Parathyroid adenoma (tissue), 2 donors: ENCODE data around the gene PTGES.

Source experiments
- H2AFZ ChIP-seq: fragments of 300-600 bp; sonication (generic); one replicate; pipeline ENCODE4 v1.7.0; 2017; ENCODE audit warnings: antibody characterized with exemption, mild to moderate bottlenecking
- H3K27ac ChIP-seq: fragments of 300-600 bp; sonication (generic); one replicate; pipeline ENCODE4 v1.7.0; 2017
- H3K27me3 ChIP-seq: fragments of 300-600 bp; sonication (generic); one replicate; pipeline ENCODE4 v1.7.0; 2017; ENCODE audit warnings: low read length; ENCODE audit not compliant: control insufficient read depth, insufficient read depth
- H3K36me3 ChIP-seq: fragments of 300-600 bp; sonication (generic); one replicate; pipeline ENCODE4 v1.7.0; 2017; ENCODE audit warnings: low read length; ENCODE audit not compliant: control insufficient read depth, insufficient read depth
- H3K4me1 ChIP-seq: fragments of 300-600 bp; sonication (generic); one replicate; pipeline ENCODE4 v1.7.0; 2017; ENCODE audit warnings: control low read depth
- H3K4me2 ChIP-seq: fragments of 300-600 bp; sonication (generic); one replicate; pipeline ENCODE4 v1.7.0; 2017; ENCODE audit warnings: low read length
- H3K4me3 ChIP-seq: fragments of 300-600 bp; sonication (generic); one replicate; pipeline ENCODE4 v1.7.0; 2017; ENCODE audit warnings: low read depth, low read length
- H3K79me2 ChIP-seq: fragments of 300-600 bp; sonication (generic); one replicate; pipeline ENCODE4 v1.7.0; 2017; ENCODE audit warnings: control low read depth
- H3K9ac ChIP-seq: fragments of 300-600 bp; sonication (generic); one replicate; pipeline ENCODE4 v1.7.0; 2017; ENCODE audit warnings: mild to moderate bottlenecking
- H3K9me3 ChIP-seq: fragments of 300-600 bp; sonication (generic); one replicate; pipeline ENCODE4 v1.7.0; 2017; ENCODE audit warnings: low read length; ENCODE audit not compliant: control insufficient read depth
- TF ChIP-seq, protein P1 (sequence below): fragments of 300-600 bp; sonication (generic); IDR thresholded peaks from one replicate; pipeline ENCODE4 v1.7.0; 2017; ENCODE audit warnings: antibody characterized with exemption, mild to moderate bottlenecking
- donor health status: primary hyperparathyroidism.

Gene PTGES

DNA sequence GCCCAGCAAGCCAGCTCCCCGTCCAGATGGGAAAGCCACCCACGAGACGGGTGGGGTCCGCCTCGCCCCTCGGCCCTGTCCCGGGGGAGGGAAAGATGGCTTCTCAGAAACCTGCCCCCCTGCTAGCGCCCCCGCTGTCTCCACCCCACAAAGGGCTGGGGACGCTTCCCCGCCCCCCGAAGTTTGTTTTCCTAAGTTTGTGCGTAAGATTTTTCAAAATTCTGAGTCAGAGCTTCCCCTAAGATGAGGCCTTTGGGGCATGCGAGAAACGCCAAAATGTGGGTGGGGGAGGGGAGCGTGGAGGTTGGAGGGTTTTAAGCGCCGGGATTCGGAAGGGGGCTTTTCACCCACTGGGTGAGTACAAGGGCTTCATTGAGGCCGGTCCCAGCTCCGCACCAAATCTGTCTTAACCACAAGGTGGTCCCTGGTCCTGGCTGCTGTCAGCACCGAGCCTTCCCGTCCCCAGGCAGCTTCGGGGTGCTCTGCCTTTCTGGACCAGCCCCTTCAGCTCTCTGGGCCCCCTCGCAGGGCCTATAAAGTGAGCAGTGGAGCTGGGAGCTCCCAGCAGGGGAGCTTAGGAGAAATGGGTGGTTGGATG is 55.1 kb downstream of the PTGES start:
- Histone ChIP-seq H3K27me3 (no peaks in the 10 kb centered on the region), H3K9ac (no peak overlapping the region), H3K27ac (no peak overlapping the region)

DNA sequence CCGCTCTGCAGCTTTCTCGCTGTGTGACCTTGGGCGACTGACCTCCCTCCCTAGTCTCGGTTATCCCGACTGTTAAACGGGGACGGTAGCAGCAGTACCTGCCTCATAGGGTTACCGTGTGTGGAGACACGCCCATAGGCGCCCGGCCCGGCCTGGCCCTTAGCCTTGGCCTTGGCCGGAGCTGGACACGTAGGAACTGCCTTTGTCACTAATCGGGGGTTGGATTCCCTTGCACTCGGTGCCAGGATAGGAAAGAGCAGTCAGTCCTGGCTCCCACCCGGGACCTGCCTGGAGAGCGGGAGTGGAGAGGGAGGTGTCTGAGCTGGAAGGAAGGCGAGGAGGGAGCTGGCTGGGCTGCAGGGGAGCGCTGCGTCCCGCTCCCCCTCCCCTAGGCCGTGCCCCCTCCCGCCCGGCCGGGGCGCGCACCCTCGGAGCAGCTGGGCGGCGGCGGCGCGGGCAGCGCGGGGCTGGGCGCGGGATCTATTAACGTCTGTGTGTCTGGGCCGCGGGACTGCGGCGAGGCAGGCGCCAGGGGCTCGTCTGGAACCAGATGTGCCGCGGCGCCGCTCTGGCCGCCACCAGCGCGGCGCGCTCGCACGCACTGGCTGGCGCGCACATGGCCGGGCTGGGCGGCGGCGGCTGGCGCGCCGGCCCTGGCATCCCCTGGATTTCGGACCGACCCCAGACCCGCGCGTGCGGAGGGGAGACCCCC is 55.7 kb downstream of the PTGES start:
- H3K27ac ChIP-seq, result no peak overlapping the region
- H3K4me1 ChIP-seq, result no peaks in the 10 kb centered on the region
- no peaks in the 10 kb centered on the region for H3K79me2 ChIP-seq
- H2AFZ ChIP-seq, result no peak overlapping the region
- TF ChIP-seq, protein P1, sequence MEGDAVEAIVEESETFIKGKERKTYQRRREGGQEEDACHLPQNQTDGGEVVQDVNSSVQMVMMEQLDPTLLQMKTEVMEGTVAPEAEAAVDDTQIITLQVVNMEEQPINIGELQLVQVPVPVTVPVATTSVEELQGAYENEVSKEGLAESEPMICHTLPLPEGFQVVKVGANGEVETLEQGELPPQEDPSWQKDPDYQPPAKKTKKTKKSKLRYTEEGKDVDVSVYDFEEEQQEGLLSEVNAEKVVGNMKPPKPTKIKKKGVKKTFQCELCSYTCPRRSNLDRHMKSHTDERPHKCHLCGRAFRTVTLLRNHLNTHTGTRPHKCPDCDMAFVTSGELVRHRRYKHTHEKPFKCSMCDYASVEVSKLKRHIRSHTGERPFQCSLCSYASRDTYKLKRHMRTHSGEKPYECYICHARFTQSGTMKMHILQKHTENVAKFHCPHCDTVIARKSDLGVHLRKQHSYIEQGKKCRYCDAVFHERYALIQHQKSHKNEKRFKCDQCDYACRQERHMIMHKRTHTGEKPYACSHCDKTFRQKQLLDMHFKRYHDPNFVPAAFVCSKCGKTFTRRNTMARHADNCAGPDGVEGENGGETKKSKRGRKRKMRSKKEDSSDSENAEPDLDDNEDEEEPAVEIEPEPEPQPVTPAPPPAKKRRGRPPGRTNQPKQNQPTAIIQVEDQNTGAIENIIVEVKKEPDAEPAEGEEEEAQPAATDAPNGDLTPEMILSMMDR, result no peak
- H3K9ac ChIP-seq, result no peak overlapping the region
- peak overlapping the region; percentile 11 for H3K4me3 ChIP-seq
- H3K27me3 ChIP-seq, result no peaks in the 10 kb centered on the region
- peak overlapping the region; percentile 68 for H3K4me2 ChIP-seq
- H3K9me3 ChIP-seq, result no peaks in the 10 kb centered on the region
- no peaks in the 10 kb centered on the region for H3K36me3 ChIP-seq

More for the DNA sequence above, 55.1 kb downstream of the PTGES start:
- Histone ChIP-seq H3K4me3 (no peak overlapping the region), H3K79me2 (no peaks in the 10 kb centered on the region), H3K36me3 (no peaks in the 10 kb centered on the region), H3K4me1 (no peaks in the 10 kb centered on the region), H2AFZ (no peak overlapping the region), H3K9me3 (no peaks in the 10 kb centered on the region), H3K4me2 (peak overlapping the region; percentile 68)
- TF ChIP-seq, protein P1, result no peak

DNA sequence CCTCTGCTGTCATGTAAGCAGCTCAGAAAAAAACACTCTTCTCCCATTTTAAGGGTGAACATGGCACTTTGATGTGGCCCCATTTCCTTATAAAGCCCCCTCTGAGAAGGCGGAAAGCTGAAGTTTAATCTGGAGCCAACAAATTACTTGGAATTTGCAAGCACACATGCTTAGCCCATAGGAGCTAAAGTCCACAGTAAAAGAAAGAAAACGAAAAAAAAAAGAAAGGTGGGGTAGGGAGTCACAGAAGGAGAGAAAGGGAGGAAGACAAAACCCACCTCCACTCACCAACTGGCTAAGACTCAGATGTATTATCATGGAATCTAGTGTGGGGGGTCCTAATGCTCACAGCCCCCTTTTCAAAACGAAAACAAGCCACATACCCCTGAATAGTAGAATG is 57.0 kb downstream of the PTGES start:
- H3K27ac ChIP-seq, result no peak overlapping the region
- H3K27me3 ChIP-seq, result no peaks in the 10 kb centered on the region
- no peaks in the 10 kb centered on the region for H3K9me3 ChIP-seq

DNA sequence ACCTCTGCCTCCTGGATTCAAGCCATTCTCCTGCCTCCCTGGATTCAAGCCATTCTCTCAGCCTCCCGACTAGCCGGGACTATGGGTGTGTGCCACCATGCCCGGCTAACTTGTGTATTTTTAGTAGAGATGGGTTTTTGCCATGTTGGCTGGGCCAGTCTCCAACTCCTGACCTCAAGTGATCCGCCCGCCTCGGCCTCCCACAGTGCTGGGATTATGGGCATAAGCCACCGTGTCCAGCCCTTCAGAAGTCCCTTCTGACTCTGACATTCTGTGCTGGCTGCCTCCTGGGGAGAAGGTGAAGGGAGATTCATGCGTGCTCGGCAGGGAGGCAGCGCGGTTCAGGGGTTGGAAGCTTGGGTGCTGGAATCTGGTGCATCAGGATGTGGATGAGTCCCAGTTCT is 58.6 kb downstream of the PTGES start:
- no peak overlapping the region for H2AFZ ChIP-seq
- TF ChIP-seq, protein P1, result no peak
- no peak overlapping the region for H3K27ac ChIP-seq
- no peak overlapping the region for H3K4me3 ChIP-seq
- H3K4me2 ChIP-seq, result no peak overlapping the region
- no peaks in the 10 kb centered on the region for H3K27me3 ChIP-seq
- no peaks in the 10 kb centered on the region for H3K4me1 ChIP-seq
- no peaks in the 10 kb centered on the region for H3K79me2 ChIP-seq
- H3K9me3 ChIP-seq, result no peaks in the 10 kb centered on the region
- no peak overlapping the region for H3K9ac ChIP-seq
- H3K36me3 ChIP-seq, result no peaks in the 10 kb centered on the region

More for the DNA sequence above, 57.0 kb downstream of the PTGES start:
- H2AFZ ChIP-seq, result no peak overlapping the region
- no peak overlapping the region for H3K4me3 ChIP-seq
- H3K4me1 ChIP-seq, result no peaks in the 10 kb centered on the region
- H3K36me3 ChIP-seq, result no peaks in the 10 kb centered on the region
- TF ChIP-seq, protein P1, result no peak
- H3K9ac ChIP-seq, result no peak overlapping the region
- H3K4me2 ChIP-seq, result no peak overlapping the region
- H3K79me2 ChIP-seq, result no peaks in the 10 kb centered on the region

DNA sequence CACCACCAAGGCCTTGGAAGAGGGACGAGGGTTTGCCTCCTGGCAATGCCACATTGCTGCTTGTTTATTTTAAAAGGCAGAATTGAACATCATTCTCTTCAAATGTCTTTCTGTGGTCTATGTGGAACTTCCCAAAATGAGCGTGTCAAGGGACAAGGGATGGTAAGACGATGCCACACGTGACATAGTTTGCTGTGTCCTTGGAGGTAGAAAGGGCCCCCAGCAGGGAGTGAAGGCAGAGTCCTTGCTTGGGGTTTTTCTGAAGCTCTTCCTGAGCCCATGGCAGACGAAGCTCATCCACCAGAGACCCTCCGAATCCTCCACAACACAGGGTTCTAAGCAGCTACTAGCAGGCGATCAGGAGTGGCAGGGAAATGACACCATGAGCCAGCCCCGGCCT is 59.1 kb downstream of the PTGES start:
- Histone ChIP-seq H3K36me3 (no peaks in the 10 kb centered on the region), H3K9ac (no peak overlapping the region), H3K27ac (no peak overlapping the region), H3K4me1 (no peaks in the 10 kb centered on the region), H3K4me2 (no peak overlapping the region), H3K9me3 (no peaks in the 10 kb centered on the region), H3K27me3 (no peaks in the 10 kb centered on the region), H3K4me3 (no peak overlapping the region), H2AFZ (no peak overlapping the region), H3K79me2 (no peaks in the 10 kb centered on the region)
- TF ChIP-seq, protein P1, result no peak
